H1 (cell line): Measurements from ENCODE around the gene TDRD3. TPM values are rescaled to one million over a fixed set of nuclear protein-coding genes. Genes with fewer than 3 reads are reported as not detected.
"Not testable (repeated sequence)": the region's sequence is repeated elsewhere in the genome, so short reads cannot be mapped to it uniquely, and the experiment has no call there.

Experiments used
- CTCF ChIA-PET: fragments of 300-600 bp; sonication (Branson Sonifier 250); formaldehyde crosslinking; loops from one replicate; lab custom pipeline; 2021; ENCODE audit not compliant: partially characterized antibody; lab: Charles Lee
- POLR2A ChIA-PET: fragments of 300-600 bp; sonication (Branson Sonifier 250); formaldehyde crosslinking; loops from one replicate; lab custom pipeline; 2021; ENCODE audit warnings: inconsistent platforms; ENCODE audit not compliant: partially characterized antibody; lab: Charles Lee
- DNase-seq, 2 experiments: peaks; one replicate each; pipeline versions ENCODE4 v3.0.0 to v3.0.0-alpha.2; 2010 to 2022; ENCODE audit warnings: low spot score in 2 of 2, low read depth in 1 of 2, mixed read lengths in 1 of 2
- FAIRE-seq: peaks from 2 replicates; lab custom pipeline; 2011; peaks lifted over from hg19 to GRCh38; lab: Jason Lieb, UNC
- H2AFZ ChIP-seq: 2 replicates; pipeline ENCODE4 v1.8.1; 2012; ENCODE audit warnings: low read length, inconsistent platforms
- H2AK5ac ChIP-seq: 2 replicates; pipeline ENCODE4 v1.6.1; 2013; ENCODE audit warnings: low read depth, low read length
- H2BK120ac ChIP-seq: replicated peaks from 2 replicates; pipeline ENCODE3; 2013; ENCODE audit warnings: low read depth, low read length, inconsistent platforms
- H2BK12ac ChIP-seq: 2 replicates; pipeline ENCODE4 v1.6.1; 2013; ENCODE audit warnings: low read depth, low read length
- H2BK15ac ChIP-seq: 2 replicates; pipeline ENCODE4 v1.6.1; 2013; ENCODE audit warnings: low read length
- H2BK20ac ChIP-seq: 2 replicates; pipeline ENCODE4 v1.6.1; 2013; ENCODE audit warnings: low read length
- H2BK5ac ChIP-seq: 2 replicates; pipeline ENCODE4 v1.6.1; 2013; ENCODE audit warnings: low read depth, low read length
- H3K14ac ChIP-seq: 2 replicates; pipeline ENCODE4 v1.6.1; 2013; ENCODE audit warnings: inconsistent platforms; ENCODE audit not compliant: insufficient read length
- H3K18ac ChIP-seq: 2 replicates; pipeline ENCODE4 v1.6.1; 2013; ENCODE audit warnings: low read length; ENCODE audit errors: extremely low read depth
- H3K23ac ChIP-seq: 2 replicates; pipeline ENCODE4 v1.6.1; 2013; ENCODE audit warnings: inconsistent platforms; ENCODE audit not compliant: insufficient read length
- H3K23me2 ChIP-seq: 2 replicates; pipeline ENCODE4 v1.6.1; 2013; ENCODE audit warnings: low read depth, low read length
- H3K27ac ChIP-seq: 2 replicates; pipeline ENCODE4 v1.6.1; 2011; ENCODE audit warnings: low read depth, low read length, inconsistent platforms
- H3K27me3 ChIP-seq, 4 experiments: replicated peaks in 1 of 4; 1 replicate in 1 of 4; 2 replicates in 3 of 4; pipeline versions ENCODE4 v1.6.1 to v1.8.1; 2011 to 2013; ENCODE audit warnings: low read length in 3 of 4, mild to moderate bottlenecking in 3 of 4, inconsistent platforms in 2 of 4, mixed read lengths in 2 of 4, moderate library complexity in 1 of 4; ENCODE audit not compliant: control insufficient read depth in 3 of 4, insufficient read depth in 3 of 4; ENCODE audit errors: extremely low read depth in 1 of 4
- H3K36me3 ChIP-seq, 4 experiments: 2 replicates each; pipeline versions ENCODE4 v1.6.1 to v1.8.1; 2011 to 2013; ENCODE audit warnings: mild to moderate bottlenecking in 4 of 4, low read length in 3 of 4, moderate library complexity in 2 of 4, control low read depth in 1 of 4, inconsistent platforms in 1 of 4; ENCODE audit not compliant: insufficient read depth in 4 of 4, control insufficient read depth in 2 of 4
- H3K4ac ChIP-seq: replicated peaks from 2 replicates; pipeline ENCODE3; 2013; ENCODE audit warnings: low read length, low read depth, mixed read lengths, inconsistent platforms; ENCODE audit not compliant: insufficient read length
- H3K4me1 ChIP-seq, 4 experiments: replicated peaks in 1 of 4; 1 replicate in 1 of 4; 2 replicates in 3 of 4; pipeline versions ENCODE4 v1.6.1 to v1.8.1; 2011 to 2013; ENCODE audit warnings: low read length in 3 of 4, inconsistent platforms in 2 of 4, mixed read lengths in 1 of 4; ENCODE audit not compliant: insufficient read depth in 4 of 4, control insufficient read depth in 3 of 4
- H3K4me2 ChIP-seq, 2 experiments: 2 replicates each; pipeline versions ENCODE4 v1.6.1 to v1.8.1; 2011 to 2013; ENCODE audit warnings: low read depth in 2 of 2, low read length in 2 of 2, control low read depth in 1 of 2, inconsistent platforms in 1 of 2, mild to moderate bottlenecking in 1 of 2; ENCODE audit not compliant: insufficient read depth in 1 of 2
- H3K4me3 ChIP-seq, 4 experiments: fragments of 200-600, 300-600 bp in 1 of 4; sonication (generic), shearing (Covaris generic), sonication (Bioruptor Twin) in 1 of 4; 2 replicates each; pipeline versions ENCODE4 v1.5.1 to v1.8.1; 2011 to 2016; ENCODE audit warnings: low read length in 4 of 4, low read depth in 3 of 4, control low read depth in 2 of 4, inconsistent platforms in 2 of 4, mild to moderate bottlenecking in 2 of 4, mixed read lengths in 1 of 4, moderate library complexity in 1 of 4; ENCODE audit not compliant: insufficient read depth in 2 of 4; ENCODE audit errors: extremely low read depth in 1 of 4
- H3K56ac ChIP-seq: replicated peaks from 2 replicates; pipeline ENCODE3; 2013; ENCODE audit warnings: low read depth, mild to moderate bottlenecking, mixed read lengths, low read length, inconsistent platforms; ENCODE audit not compliant: insufficient read length
- H3K79me1 ChIP-seq: 2 replicates; pipeline ENCODE4 v1.6.1; 2013; ENCODE audit warnings: low read depth, low read length, control low read depth
- H3K79me2 ChIP-seq, 2 experiments: 2 replicates each; pipeline versions ENCODE4 v1.6.1 to v1.8.1; 2012 to 2013; ENCODE audit warnings: low read length in 2 of 2, mild to moderate bottlenecking in 2 of 2, inconsistent platforms in 1 of 2; ENCODE audit not compliant: insufficient read depth in 2 of 2, control insufficient read depth in 1 of 2
- H3K9ac ChIP-seq, 4 experiments: replicated peaks in 1 of 4; 1 replicate in 1 of 4; 2 replicates in 3 of 4; pipeline versions ENCODE4 v1.6.1 to v1.8.1; 2011 to 2013; ENCODE audit warnings: low read depth in 3 of 4, low read length in 3 of 4, control low read depth in 2 of 4, mild to moderate bottlenecking in 2 of 4, moderate library complexity in 2 of 4, inconsistent platforms in 1 of 4; ENCODE audit errors: extremely low read depth in 1 of 4
- H3K9me3 ChIP-seq, 2 experiments: 2 replicates each; pipeline versions ENCODE4 v1.6.1 to v1.8.1; 2012 to 2013; ENCODE audit warnings: mild to moderate bottlenecking in 2 of 2, moderate library complexity in 2 of 2, control low read depth in 1 of 2, inconsistent platforms in 1 of 2, low read depth in 1 of 2, low read length in 1 of 2, mixed read lengths in 1 of 2; ENCODE audit not compliant: insufficient read depth in 2 of 2
- H4K20me1 ChIP-seq, 2 experiments: replicated peaks in 1 of 2; 2 replicates each; pipeline versions ENCODE3 to v1.8.1; 2011 to 2013; ENCODE audit warnings: inconsistent platforms in 2 of 2, low read length in 2 of 2, mild to moderate bottlenecking in 1 of 2; ENCODE audit not compliant: insufficient read depth in 2 of 2, control insufficient read depth in 1 of 2
- H4K5ac ChIP-seq: 2 replicates; pipeline ENCODE4 v1.6.1; 2013; ENCODE audit warnings: low read length, low read depth, mixed read lengths, inconsistent platforms; ENCODE audit not compliant: insufficient read length
- H4K8ac ChIP-seq: 2 replicates; pipeline ENCODE4 v1.8.0; 2013; ENCODE audit warnings: mild to moderate bottlenecking, moderate library complexity, low read length, inconsistent platforms; ENCODE audit not compliant: insufficient read depth; ENCODE audit errors: extremely low read depth
- H4K91ac ChIP-seq: replicated peaks from 2 replicates; pipeline ENCODE3; 2013; ENCODE audit warnings: low read length, mixed read lengths, inconsistent platforms; ENCODE audit not compliant: insufficient read length
- WGBS, 2 experiments: shearing (Covaris generic) in 1 of 2; methylation state at CpG; one replicate each; pipeline versions ENCODE4 v1.1.6 to v1.1.7; 2013 to 2015; ENCODE audit warnings: low lambda C conversion rate in 2 of 2, mixed read lengths in 2 of 2, inconsistent platforms in 1 of 2, low coverage in 1 of 2, missing lambda C conversion rate in 1 of 2; ENCODE audit not compliant: insufficient replicate concordance in 2 of 2, insufficient coverage in 1 of 2, insufficient read length in 1 of 2; ENCODE audit errors: extremely low coverage in 1 of 2, missing lambda C conversion rate in 1 of 2; 5-methylcytosine and 5-hydroxymethylcytosine counted together
- polyA plus RNA-seq, 7 experiments: library from polyadenylated mRNA; depleted of rRNA in 3 of 7; stranded (reverse) in 5 of 7; unstranded in 2 of 7; fragments of >200 nt in 5 of 7; fragments of 200-250 nt in 2 of 7; gene quantifications; 1 replicate in 5 of 7; 2 replicates in 1 of 7; 4 replicates in 1 of 7; pipeline versions ENCODE4 v1.2.1 to v1.2.3, GENCODE V29; 2011 to 2013; ENCODE audit warnings: missing spikeins in 2 of 7, mixed read lengths in 2 of 7
- total RNA-seq: library from RNA; stranded (reverse); fragmentation: NEBNext Ultra II Directional; extraction: Animal tissue kit (Norgen Biotek cat#: 25700); gene quantifications from 2 replicates; pipeline ENCODE4 v1.2.1, GENCODE V29; 2021

Gene TDRD3
- total and polyA plus RNA-seq, 2 of the 8 experiments (the other 6 are each of a cell fraction or from before 2014, with no cell fraction given): 2.5 to 14.7 TPM

DNA sequence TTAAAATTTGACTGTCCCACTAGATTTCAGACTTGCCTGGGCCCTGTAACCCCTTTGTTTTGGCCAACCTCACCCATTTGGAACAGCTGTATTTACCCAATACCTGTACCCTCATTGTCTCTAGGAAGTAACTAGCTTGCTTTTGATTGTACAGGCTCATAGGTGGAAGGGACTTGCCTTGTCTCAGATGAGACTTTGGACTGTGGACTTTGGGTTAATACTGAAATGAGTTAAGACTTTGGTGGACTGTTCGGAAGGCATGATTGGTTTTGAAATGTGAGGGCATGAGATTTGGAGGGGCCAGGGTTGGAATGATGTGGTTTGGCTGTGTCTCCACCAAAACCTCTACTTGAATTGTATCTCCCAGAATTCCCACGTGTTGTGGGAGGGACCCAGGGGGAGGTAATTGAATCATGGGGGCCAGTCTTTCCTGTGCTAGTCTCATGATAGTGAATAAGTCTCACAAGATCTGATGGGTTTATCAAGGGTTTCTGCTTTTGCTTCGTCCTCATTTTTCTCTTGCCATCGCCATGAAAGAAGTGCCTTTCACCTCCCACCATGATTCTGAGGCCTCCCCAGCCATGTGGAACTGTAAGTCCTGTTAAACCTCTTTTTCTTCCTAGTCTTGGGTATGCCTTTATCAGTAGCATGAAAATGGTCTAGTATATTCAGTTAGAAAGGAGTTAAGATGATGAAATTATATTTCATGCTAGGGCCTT is 12.7 kb downstream of the TDRD3 start:
- H3K4me1 ChIP-seq, POLR2A ChIA-PET, H3K36me3 ChIP-seq, H3K18ac ChIP-seq, H2AFZ ChIP-seq, H3K4me2 ChIP-seq, H2BK15ac ChIP-seq, DNase-seq, H3K27ac ChIP-seq, H3K56ac ChIP-seq, H4K20me1 ChIP-seq, H2BK120ac ChIP-seq, H3K4me3 ChIP-seq, H2BK5ac ChIP-seq, H3K23ac ChIP-seq, H2BK12ac ChIP-seq, H3K27me3 ChIP-seq, H2AK5ac ChIP-seq, H3K79me1 ChIP-seq, H3K9ac ChIP-seq, H2BK20ac ChIP-seq, H4K5ac ChIP-seq, H4K8ac ChIP-seq, H3K9me3 ChIP-seq, H3K23me2 ChIP-seq, H4K91ac ChIP-seq, H3K14ac ChIP-seq, H3K4ac ChIP-seq, FAIRE-seq: not testable (repeated sequence)
- peaks cover 0 to 21% of the 10 kb centered on the region in 2 experiments; a peak in 2 of 4 replicates for H3K79me2 ChIP-seq
- WGBS, 2 experiments: 77% methylated on average over 4 of the region's 4 CpGs; no CpG with 5 or more reads in 1 of the 2 experiments
- CTCF ChIA-PET: interaction anchor here (0.9 to 1.0 kb wide), 2 partner anchors 21 to 29 kb away, joined by 3 read pairs; no protein-coding TSS in a partner anchor
